Gastroesophageal sphincter (tissue), 4 donors: ENCODE measurements around the gene MUS81. TPM values are rescaled to one million over a fixed set of nuclear protein-coding genes. Genes with fewer than 3 reads are reported as not detected.

Experiments
- ATAC-seq: fragments of 150-250 bp; one replicate; pipeline ENCODE4 v1.9.1; 2016; ENCODE audit warnings: mild to moderate bottlenecking, moderate library complexity
- H3K27ac ChIP-seq, 4 donors: fragments of 200-600 bp; sonication (generic) in 3 of 4; 1 replicate in 3 of 4; 2 replicates in 1 of 4; pipeline ENCODE4 v1.5.1; 2016 to 2019
- H3K27me3 ChIP-seq: fragments of 200-600 bp; sonication (generic); one replicate; pipeline ENCODE4 v1.5.1; 2019
- H3K36me3 ChIP-seq, 2 donors: fragments of 200-600 bp; sonication (generic); one replicate each; pipeline ENCODE4 v1.5.1; 2019; ENCODE audit warnings: control low read depth in 1 of 2
- H3K4me1 ChIP-seq, 3 donors: fragments of 200-600 bp; sonication (generic); 1 replicate in 2 of 3; 2 replicates in 1 of 3; pipeline ENCODE4 v1.5.1; 2016 to 2019; ENCODE audit warnings: control low read depth in 2 of 3
- H3K4me3 ChIP-seq, 2 donors: fragments of 200-600 bp; sonication (generic); one replicate each; pipeline ENCODE4 v1.5.1; 2019; ENCODE audit warnings: mild to moderate bottlenecking in 1 of 2, moderate library complexity in 1 of 2
- H3K9me3 ChIP-seq, 3 donors: fragments of 200-600 bp; sonication (generic); one replicate each; pipeline ENCODE4 v1.5.1; 2017 to 2019; ENCODE audit warnings: control low read depth in 2 of 3
- EP300 ChIP-seq: sonication (generic); formaldehyde crosslinking; IDR thresholded peaks from one replicate; pipeline ENCODE4 v1.6.1; 2017; ENCODE audit warnings: antibody characterized with exemption, mild to moderate bottlenecking
- POLR2A ChIP-seq, 2 donors: fragments of 450-650 bp; IDR thresholded peaks; one replicate each; pipeline ENCODE4 v1.6.1; 2017; ENCODE audit warnings: antibody characterized with exemption in 2 of 2, mild to moderate bottlenecking in 2 of 2, moderate library complexity in 1 of 2
- POLR2AphosphoS5 ChIP-seq: sonication (generic); formaldehyde crosslinking; IDR thresholded peaks from one replicate; pipeline ENCODE4 v1.6.1; 2017; ENCODE audit warnings: antibody characterized with exemption
- WGBS, 2 donors: methylation state at CpG; one replicate each; pipeline ENCODE4 v1.1.5; 2018; ENCODE audit warnings: low coverage in 1 of 2; 5-methylcytosine and 5-hydroxymethylcytosine counted together
- total RNA-seq, 4 donors: library from RNA; depleted of rRNA; stranded (reverse); fragments of >200 nt; gene quantifications; one replicate each; pipeline ENCODE4 v1.1.0, GENCODE V29; 2016
- TF ChIP-seq, protein P1 (sequence below), 4 experiments: fragments of 200-600 bp in 2 of 4; fragments of 450-650 bp in 2 of 4; sonication (generic) in 1 of 4; IDR thresholded peaks; one replicate each; pipeline ENCODE4 v1.5.1; 2017 to 2019; ENCODE audit warnings: antibody characterized with exemption in 4 of 4, mild to moderate bottlenecking in 2 of 4, moderate library complexity in 2 of 4

MUS81 gene
- total RNA-seq, 4 donors from 2014 or later: 37.2 to 71.7 (median 60.8) TPM

DNA sequence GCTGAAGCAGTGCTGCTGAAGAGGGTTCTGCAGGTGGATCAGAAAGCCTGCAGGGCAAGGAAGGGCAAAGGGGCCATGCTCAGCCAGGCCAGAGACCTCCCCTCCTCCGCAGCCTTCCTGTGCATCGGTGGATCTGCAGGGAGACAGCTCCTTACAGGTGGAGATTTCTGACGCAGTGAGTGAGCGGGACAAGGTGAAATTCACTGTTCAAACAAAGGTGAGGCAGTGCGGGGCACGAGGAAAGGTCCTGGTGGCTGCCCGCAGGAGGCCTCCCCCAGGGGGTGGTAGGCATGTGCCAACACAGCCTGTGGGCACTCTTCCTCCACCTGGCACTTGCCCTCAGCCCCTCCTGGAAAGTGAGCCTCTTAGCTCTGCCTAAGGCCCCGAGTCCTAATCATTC, 10.9 kb upstream of the MUS81 start:
- Histone ChIP-seq H3K36me3 (peaks cover 0 to 40% of the 10 kb centered on the region in 2 donors), H3K27me3 (no peaks in the 10 kb centered on the region), H3K4me1 (peaks cover 0 to 27% (median 0%) of the 10 kb centered on the region in 3 donors), H3K9me3 (peaks cover 0 to 10% (median 0%) of the 10 kb centered on the region in 3 donors), H3K4me3 (no peak overlapping the region), H3K27ac (no peak overlapping the region)
- 70 to 80% methylated on average over 1 to 7 of the region's 8 CpGs for WGBS, 2 donors
- TF ChIP-seq POLR2A (IDR thresholded peaks at IDR 0.05) (no peak), EP300 (no peak), POLR2AphosphoS5 (no peak)
- TF ChIP-seq, protein P1, sequence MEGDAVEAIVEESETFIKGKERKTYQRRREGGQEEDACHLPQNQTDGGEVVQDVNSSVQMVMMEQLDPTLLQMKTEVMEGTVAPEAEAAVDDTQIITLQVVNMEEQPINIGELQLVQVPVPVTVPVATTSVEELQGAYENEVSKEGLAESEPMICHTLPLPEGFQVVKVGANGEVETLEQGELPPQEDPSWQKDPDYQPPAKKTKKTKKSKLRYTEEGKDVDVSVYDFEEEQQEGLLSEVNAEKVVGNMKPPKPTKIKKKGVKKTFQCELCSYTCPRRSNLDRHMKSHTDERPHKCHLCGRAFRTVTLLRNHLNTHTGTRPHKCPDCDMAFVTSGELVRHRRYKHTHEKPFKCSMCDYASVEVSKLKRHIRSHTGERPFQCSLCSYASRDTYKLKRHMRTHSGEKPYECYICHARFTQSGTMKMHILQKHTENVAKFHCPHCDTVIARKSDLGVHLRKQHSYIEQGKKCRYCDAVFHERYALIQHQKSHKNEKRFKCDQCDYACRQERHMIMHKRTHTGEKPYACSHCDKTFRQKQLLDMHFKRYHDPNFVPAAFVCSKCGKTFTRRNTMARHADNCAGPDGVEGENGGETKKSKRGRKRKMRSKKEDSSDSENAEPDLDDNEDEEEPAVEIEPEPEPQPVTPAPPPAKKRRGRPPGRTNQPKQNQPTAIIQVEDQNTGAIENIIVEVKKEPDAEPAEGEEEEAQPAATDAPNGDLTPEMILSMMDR (IDR thresholded peaks at IDR 0.05): no peak
- ATAC-seq: no peak

DNA sequence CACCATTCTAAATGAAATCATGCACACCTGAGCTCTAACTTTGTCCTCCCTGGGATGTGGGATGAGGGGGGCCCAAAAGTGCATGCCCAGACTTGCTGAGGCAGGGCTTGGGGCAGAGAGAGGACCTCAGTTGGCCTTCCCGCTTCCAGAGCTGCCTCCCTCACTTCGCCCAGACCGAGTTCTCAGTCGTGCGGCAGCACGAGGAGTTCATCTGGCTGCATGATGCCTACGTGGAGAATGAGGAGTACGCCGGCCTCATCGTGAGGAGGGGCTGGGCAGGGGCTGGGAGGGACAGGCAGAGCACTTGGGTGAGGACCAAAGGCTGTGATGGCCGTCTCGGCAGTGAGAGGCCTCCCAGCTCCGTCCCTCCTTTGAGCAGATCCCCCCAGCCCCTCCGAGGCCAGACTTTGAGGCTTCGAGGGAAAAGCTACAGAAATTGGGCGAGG, 10.4 kb upstream of the MUS81 start:
- TF ChIP-seq EP300 (no peak), POLR2A (IDR thresholded peaks at IDR 0.05) (no peak), POLR2AphosphoS5 (no peak)
- TF ChIP-seq, protein P1 (IDR thresholded peaks at IDR 0.05): no peak
- Histone ChIP-seq H3K4me1 (peaks cover 0 to 31% (median 0%) of the 10 kb centered on the region in 3 donors), H3K4me3 (no peak overlapping the region), H3K9me3 (peaks cover 0 to 10% (median 0%) of the 10 kb centered on the region in 3 donors), H3K27ac (no peak overlapping the region), H3K27me3 (no peaks in the 10 kb centered on the region), H3K36me3 (peaks cover 0 to 44% of the 10 kb centered on the region in 2 donors)
- 24% methylated on average over 5 of the region's 16 CpGs; no CpG with 5 or more reads in 1 of the 2 donors for WGBS, 2 donors
- ATAC-seq: no peak

DNA sequence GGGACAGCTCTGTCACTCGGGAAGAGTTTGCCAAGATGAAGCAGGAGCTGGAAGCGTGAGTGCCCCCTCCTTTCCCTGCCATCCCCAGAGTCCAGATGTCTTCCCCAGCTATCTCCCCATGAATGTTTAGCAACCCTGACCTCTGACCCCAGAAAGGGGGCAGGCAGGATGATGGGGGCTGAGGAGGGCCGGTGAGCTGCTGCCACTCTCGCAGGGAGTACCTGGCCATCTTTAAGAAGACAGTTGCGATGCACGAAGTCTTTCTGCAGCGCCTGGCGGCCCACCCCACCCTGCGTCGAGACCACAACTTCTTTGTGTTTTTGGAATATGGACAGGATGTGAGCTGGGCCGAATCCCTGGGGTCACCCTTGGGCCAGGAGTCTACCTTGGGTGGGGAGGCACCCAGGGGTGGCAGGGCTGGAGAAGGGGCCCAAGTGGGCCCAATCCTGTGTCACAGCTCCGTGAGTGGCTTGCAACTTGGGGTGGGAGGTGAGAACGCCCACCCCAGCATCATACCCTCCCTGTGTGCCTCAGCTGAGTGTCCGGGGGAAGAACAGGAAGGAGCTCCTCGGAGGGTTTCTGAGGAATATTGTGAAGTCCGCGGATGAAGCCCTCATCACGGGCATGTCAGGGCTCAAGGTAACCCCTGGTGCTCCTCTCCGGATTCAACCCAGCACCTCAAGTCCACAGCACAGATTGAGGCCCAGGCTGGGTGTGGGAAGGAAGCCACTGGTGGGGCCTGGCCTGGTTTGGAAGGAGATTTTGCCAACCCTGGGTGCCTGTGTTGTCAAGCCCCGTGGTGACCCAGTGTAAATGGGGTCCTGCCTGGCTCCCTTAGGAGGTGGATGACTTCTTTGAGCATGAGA, 9.8 kb upstream of the MUS81 start:
- Histone ChIP-seq H3K4me3 (no peak overlapping the region), H3K9me3 (peaks cover 0 to 10% (median 0%) of the 10 kb centered on the region in 3 donors), H3K36me3 (peaks cover 0 to 51% of the 10 kb centered on the region in 2 donors), H3K4me1 (peaks cover 0 to 38% (median 2%) of the 10 kb centered on the region in 3 donors), H3K27ac (no peak overlapping the region), H3K27me3 (no peaks in the 10 kb centered on the region)
- ATAC-seq: no peak
- no peak for TF ChIP-seq POLR2AphosphoS5
- TF ChIP-seq, protein P1 (IDR thresholded peaks at IDR 0.05): no peak
- WGBS, 2 donors: no CpG with 5 or more reads among the region's 20 CpGs

DNA sequence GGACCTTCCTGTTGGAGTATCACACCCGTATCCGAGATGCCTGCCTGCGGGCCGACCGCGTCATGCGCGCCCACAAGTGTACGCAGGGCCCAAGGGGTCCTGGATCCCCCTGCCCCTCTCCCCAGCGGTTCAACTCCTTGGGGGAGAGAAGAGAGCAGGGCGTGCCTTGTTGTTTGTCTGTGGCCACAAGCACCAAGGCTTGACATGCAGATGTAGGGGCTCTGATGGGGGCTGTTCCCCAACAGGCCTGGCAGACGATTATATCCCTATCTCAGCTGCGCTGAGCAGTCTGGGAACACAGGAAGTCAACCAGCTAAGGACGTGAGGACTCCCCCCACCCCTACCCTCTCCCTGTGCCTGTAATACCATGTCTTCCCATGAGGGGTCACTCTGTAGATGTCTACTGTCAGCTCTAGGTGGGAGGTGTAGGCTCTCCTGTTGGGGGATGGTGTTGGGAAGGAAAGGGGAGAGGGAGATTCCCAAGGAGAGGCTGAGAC, 9.1 kb upstream of the MUS81 start:
- Histone ChIP-seq H3K4me3 (no peak overlapping the region), H3K27me3 (no peaks in the 10 kb centered on the region), H3K4me1 (peaks cover 0 to 45% (median 9%) of the 10 kb centered on the region in 3 donors), H3K36me3 (peaks cover 0 to 58% of the 10 kb centered on the region in 2 donors), H3K27ac (no peak overlapping the region), H3K9me3 (peaks cover 0 to 10% (median 0%) of the 10 kb centered on the region in 3 donors)
- no CpG with 5 or more reads among the region's 14 CpGs for WGBS, 2 donors
- TF ChIP-seq POLR2A (IDR thresholded peaks at IDR 0.05) (no peak), POLR2AphosphoS5 (no peak)
- TF ChIP-seq, protein P1 (IDR thresholded peaks at IDR 0.05): peak in 3 of 4 experiments; percentile 19 to 35 (median 29)
- ATAC-seq: no peak
